Stomach (tissue), 9 donors: ENCODE results near the gene ACAD11. TPM values are rescaled to one million over a fixed set of nuclear protein-coding genes. Genes with fewer than 3 reads are reported as not detected.

Source experiments
- DNase-seq, 2 donors: peaks; one replicate each; pipeline versions ENCODE4 v3.0.0 to v3.0.0-alpha.2; 2013 to 2019
- H3K27ac ChIP-seq, 5 donors: fragments of 200-600 bp in 4 of 5; sonication (generic) in 4 of 5; one replicate each; pipeline ENCODE4 v1.5.1; 2013 to 2019; ENCODE audit warnings: mild to moderate bottlenecking in 1 of 5, moderate library complexity in 1 of 5
- H3K27me3 ChIP-seq, 3 donors: fragments of 200-600 bp; sonication (generic); one replicate each; pipeline ENCODE4 v1.5.1; 2017 to 2019; ENCODE audit warnings: mixed run types in 1 of 3
- H3K36me3 ChIP-seq, 4 donors: fragments of 200-600 bp; sonication (generic); 1 replicate in 3 of 4; 2 replicates in 1 of 4; pipeline ENCODE4 v1.5.1; 2016 to 2019
- H3K4me1 ChIP-seq, 4 donors: fragments of 200-600 bp; sonication (generic); one replicate each; pipeline ENCODE4 v1.5.1; 2016 to 2019
- H3K4me3 ChIP-seq, 4 donors: fragments of 200-600 bp; sonication (generic) in 3 of 4; one replicate each; pipeline ENCODE4 v1.5.1; 2016 to 2019; ENCODE audit warnings: mild to moderate bottlenecking in 1 of 4
- H3K9me3 ChIP-seq, 4 donors: fragments of 200-600 bp; sonication (generic); one replicate each; pipeline ENCODE4 v1.5.1; 2016 to 2019
- CTCF ChIP-seq, 7 experiments: fragments of 450-650 bp in 4 of 7; fragments of 200-600 bp in 3 of 7; sonication (generic) in 3 of 7; IDR thresholded peaks; one replicate each; pipeline ENCODE4 v1.5.1; 2016 to 2019; ENCODE audit warnings: antibody characterized with exemption in 7 of 7, control low read depth in 2 of 7, mild to moderate bottlenecking in 1 of 7
- EP300 ChIP-seq: sonication (generic); formaldehyde crosslinking; IDR thresholded peaks from one replicate; pipeline ENCODE4 v1.6.1; 2017; ENCODE audit warnings: antibody characterized with exemption
- POLR2A ChIP-seq, 4 donors: fragments of 450-650 bp; IDR thresholded peaks; one replicate each; pipeline ENCODE4 v1.6.1; 2016; ENCODE audit warnings: antibody characterized with exemption in 4 of 4, control low read depth in 2 of 4, mild to moderate bottlenecking in 1 of 4, moderate library complexity in 1 of 4
- POLR2AphosphoS5 ChIP-seq, 3 donors: sonication (generic); formaldehyde crosslinking; IDR thresholded peaks; one replicate each; pipeline ENCODE4 v1.6.1; 2016; ENCODE audit warnings: antibody characterized with exemption in 3 of 3
- WGBS, 5 donors: extraction: QIAGEN DNeasy Blood & Tissue Kit in 3 of 5; methylation state at CpG; one replicate each; pipeline versions ENCODE4 v1.1.5 to v1.1.7; 2013 to 2018; 5-methylcytosine and 5-hydroxymethylcytosine counted together
- intact Hi-C: fragments of 100-400 bp; cut with DNase I; formaldehyde crosslinking; loops from one replicate; pipeline ENCODE4 v1.15.1; 2023; ENCODE audit warnings: low total_unique reads
- polyA plus RNA-seq, 3 donors: library from polyadenylated mRNA; stranded (reverse); fragments of 200-250 nt; gene quantifications; one replicate each; pipeline ENCODE4 v1.2.3, GENCODE V29; 2013
- total RNA-seq, 5 donors: library from RNA; depleted of rRNA; stranded (reverse); fragments of >200 nt; gene quantifications; one replicate each; pipeline versions ENCODE4 v1.1.0 to v1.2.3, GENCODE V29; 2014 to 2016
- donor health status: healthy with polysubstance abuse.
- donor health status: Bipolar disorder and iron deficiency.
- donor health status: healthy.

The ACAD11 gene
- total and polyA plus RNA-seq, 8 donors, result 2.6 to 137 (median 26.2) TPM

DNA sequence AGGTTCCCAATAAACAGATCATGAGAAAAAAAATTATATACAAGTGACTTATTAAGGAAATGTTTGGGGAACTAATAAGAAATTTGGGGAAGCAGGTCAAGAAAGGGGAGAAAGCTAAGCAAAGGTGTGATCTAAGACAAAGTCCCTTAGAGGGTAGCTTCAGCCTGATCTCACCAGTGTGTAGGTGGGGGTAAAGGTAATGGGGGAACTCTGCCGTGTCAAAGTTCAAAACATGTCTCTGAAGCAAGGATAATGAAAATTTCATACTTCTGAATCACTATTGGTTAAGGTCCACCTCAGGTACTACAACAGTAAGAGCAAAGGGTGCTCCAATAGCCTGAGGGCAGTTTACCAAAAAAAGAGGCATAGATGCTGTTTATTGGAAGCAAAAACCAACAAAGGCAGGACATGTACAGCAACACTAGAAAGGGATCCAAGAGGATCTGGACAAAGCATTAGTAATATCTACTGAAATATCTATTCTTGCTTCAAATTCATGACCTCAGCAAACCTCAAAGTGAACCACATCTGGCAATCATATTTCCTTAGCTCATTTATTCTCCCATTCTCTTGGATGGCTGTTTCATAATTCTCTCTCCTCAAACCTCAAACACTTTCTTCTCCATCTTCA, 6.9 kb downstream of the ACAD11 start:
- H3K4me1 ChIP-seq, result peaks cover 0 to 16% (median 5%) of the 10 kb centered on the region in 4 donors
- H3K27me3 ChIP-seq, result no peaks in the 10 kb centered on the region
- H3K36me3 ChIP-seq, result no peaks in the 10 kb centered on the region
- WGBS, 5 donors, result 86 to 94% (median 89%) methylated on average over 1 of the region's 1 CpG
- no peak for DNase-seq
- H3K27ac ChIP-seq, result no peak overlapping the region
- intact Hi-C loops, result no loop called here
- no peak for TF ChIP-seq CTCF (IDR thresholded peaks at IDR 0.05)
- no peak for TF ChIP-seq POLR2AphosphoS5 (IDR thresholded peaks at IDR 0.05)
- no peak for TF ChIP-seq EP300
- TF ChIP-seq POLR2A (IDR thresholded peaks at IDR 0.05), result no peak
- H3K4me3 ChIP-seq, result no peak overlapping the region
- H3K9me3 ChIP-seq, result no peaks in the 10 kb centered on the region

GRCh38 chr3:132650153-132650552, 9.5 kb downstream of the ACAD11 start:
- H3K9me3 ChIP-seq, result no peaks in the 10 kb centered on the region
- H3K4me1 ChIP-seq, result peaks cover 0 to 12% (median 3%) of the 10 kb centered on the region in 4 donors
- intact Hi-C loops, result no loop called here
- no peak overlapping the region for H3K27ac ChIP-seq
- no peak for TF ChIP-seq POLR2A (IDR thresholded peaks at IDR 0.05)
- no peak for TF ChIP-seq POLR2AphosphoS5 (IDR thresholded peaks at IDR 0.05)
- TF ChIP-seq EP300, result no peak
- no peak for TF ChIP-seq CTCF (IDR thresholded peaks at IDR 0.05)
- no peak for DNase-seq
- H3K36me3 ChIP-seq, result no peaks in the 10 kb centered on the region
- H3K27me3 ChIP-seq, result no peaks in the 10 kb centered on the region
- H3K4me3 ChIP-seq, result no peak overlapping the region
- WGBS, 5 donors, result 0 to 91% (median 84%) methylated on average over 1 of the region's 1 CpG

- no peak for TF ChIP-seq CTCF (IDR thresholded peaks at IDR 0.05)
- TF ChIP-seq POLR2A (IDR thresholded peaks at IDR 0.05), result no peak
- no peak for TF ChIP-seq EP300
- no peak for TF ChIP-seq POLR2AphosphoS5 (IDR thresholded peaks at IDR 0.05)
- H3K27ac ChIP-seq, result no peak overlapping the region
- H3K27me3 ChIP-seq, result no peaks in the 10 kb centered on the region
- H3K9me3 ChIP-seq, result no peaks in the 10 kb centered on the region
- no peaks in the 10 kb centered on the region for H3K4me1 ChIP-seq
- intact Hi-C loops, result no loop called here
- WGBS, 5 donors, result 55 to 81% (median 67%) methylated on average over 1 of the region's 1 CpG
- no peak for DNase-seq
- H3K4me3 ChIP-seq, result no peak overlapping the region
- H3K36me3 ChIP-seq, result peaks cover 0 to 18% (median 14%) of the 10 kb centered on the region in 4 donors
Observed at GRCh38 chr3:132645058-132645457, 14.6 kb downstream of the ACAD11 start.

DNA sequence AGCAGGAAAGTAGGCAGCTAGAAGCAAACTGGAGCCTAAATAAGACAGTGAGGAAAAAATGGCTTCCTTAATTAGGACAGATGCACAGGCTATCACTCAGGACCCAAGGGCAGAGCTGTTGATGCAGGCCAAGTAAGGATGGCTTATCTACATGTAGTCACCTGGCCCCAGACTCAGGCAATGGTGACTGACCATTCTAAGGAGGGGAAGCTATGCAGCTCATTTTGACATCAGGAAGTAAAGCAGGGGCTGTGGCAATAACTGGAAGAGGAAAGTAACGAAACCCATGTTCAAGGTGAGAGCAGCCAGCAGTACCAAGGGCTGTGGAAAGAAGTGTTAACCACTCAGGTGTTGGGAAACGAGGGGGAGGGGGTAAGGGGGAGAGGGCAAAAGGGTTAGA, 16.2 kb downstream of the ACAD11 start:
- H3K27me3 ChIP-seq, result no peaks in the 10 kb centered on the region
- TF ChIP-seq POLR2AphosphoS5 (IDR thresholded peaks at IDR 0.05) (no peak), EP300 (no peak), CTCF (IDR thresholded peaks at IDR 0.05) (no peak), POLR2A (IDR thresholded peaks at IDR 0.05) (no peak)
- H3K9me3 ChIP-seq, result no peaks in the 10 kb centered on the region
- no peak overlapping the region for H3K27ac ChIP-seq
- no peak for DNase-seq
- intact Hi-C loops, result loop anchor here (5.0 kb wide), 1 partner anchor 106 kb away; no protein-coding TSS in a partner anchor
- 67 to 75% (median 72%) methylated on average over 2 of the region's 2 CpGs for WGBS, 5 donors
- no peak overlapping the region for H3K4me3 ChIP-seq
- peaks cover 0 to 35% (median 30%) of the 10 kb centered on the region in 4 donors for H3K36me3 ChIP-seq
- no peaks in the 10 kb centered on the region for H3K4me1 ChIP-seq
